ENCODE data around the gene AMN1.
A peak's percentile ranks its signal among the peaks of the same experiment; 100 is the strongest.

GRCh38 chr12:31732926-31733548, 4.2 kb upstream of the AMN1 start:
- TF ChIP-seq CSDC2 (CRISPR knock-in tag; IDR thresholded peaks at IDR 0.05) (no peak), RARB (CRISPR knock-in tag; IDR thresholded peaks at IDR 0.05) (no peak), ZFP30 (CRISPR knock-in tag; IDR thresholded peaks at IDR 0.05) (no peak), PATZ1 (CRISPR knock-in tag; IDR thresholded peaks at IDR 0.05; ENCODE audit: borderline replicate concordance) (no peak), ARNTL (CRISPR knock-in tag; IDR thresholded peaks at IDR 0.05; ENCODE audit: borderline replicate concordance, low read depth) (no peak), ZNF70 (CRISPR knock-in tag; IDR thresholded peaks at IDR 0.05) (no peak), ZC3H10 (CRISPR knock-in tag; IDR thresholded peaks at IDR 0.05) (no peak), CREB5 (CRISPR knock-in tag; IDR thresholded peaks at IDR 0.05; ENCODE audit: low read depth) (no peak), ESRRG (CRISPR knock-in tag; IDR thresholded peaks at IDR 0.05) (no peak), ISL1 (CRISPR knock-in tag; IDR thresholded peaks at IDR 0.05) (no peak), POU6F1 (CRISPR knock-in tag; IDR thresholded peaks at IDR 0.05; ENCODE audit: borderline replicate concordance, low read depth) (no peak), ZNF565 (CRISPR knock-in tag; conservative IDR thresholded peaks at IDR 0.05; ENCODE audit: low read depth) (no peak), TOX (CRISPR knock-in tag; IDR thresholded peaks at IDR 0.05; ENCODE audit: borderline replicate concordance) (no peak), ZFP3 (CRISPR knock-in tag; IDR thresholded peaks at IDR 0.05) (0 out of 2 replicates have a peak, but pooled peaks have one; percentile 17)
